Measurements from ENCODE around the gene SLC36A3. TPM values are rescaled to one million over a fixed set of nuclear protein-coding genes. Genes with fewer than 3 reads are reported as not detected.

The SLC36A3 gene
- total RNA-seq, 2 experiments from 2014 or later, result not detected

DNA sequence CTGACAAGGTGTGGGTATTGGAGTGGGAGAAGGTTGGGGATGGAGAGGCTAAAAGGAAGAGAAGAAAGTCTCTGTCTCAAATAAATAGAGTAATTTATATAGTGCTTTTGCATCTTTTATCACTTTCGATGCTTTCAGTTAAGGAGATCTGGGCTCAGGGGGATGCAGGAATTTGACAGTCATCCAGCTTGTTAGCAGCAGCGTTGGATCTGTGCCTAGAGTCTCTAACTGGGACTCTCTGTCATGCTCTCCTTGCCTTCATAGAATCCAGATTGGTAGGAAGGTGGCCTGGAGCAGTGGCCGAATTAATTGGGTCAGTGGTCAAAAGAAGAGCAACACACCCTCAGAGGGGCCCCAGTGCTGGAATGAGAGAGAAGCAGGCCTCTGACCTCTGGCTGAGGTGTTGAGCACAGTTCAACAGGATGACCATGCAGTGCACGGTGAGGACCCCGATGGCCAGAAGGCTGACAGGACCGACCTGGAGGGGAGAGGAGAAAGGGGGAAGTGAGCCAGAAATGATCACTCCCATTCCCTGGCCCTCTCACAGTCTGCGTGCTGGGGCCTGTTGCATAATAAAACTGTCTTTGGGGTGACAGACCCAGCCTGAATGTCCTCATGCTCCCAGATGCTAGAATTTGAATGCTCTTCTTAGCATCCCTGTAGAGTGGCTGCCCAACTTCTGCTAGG, 7.6 kb downstream of the SLC36A3 start:
- intact Hi-C loops (cut with micrococcal nuclease; ENCODE audit: unreplicated experiment), result no loop called here
- H3K27ac ChIP-seq (ENCODE audit: low read depth, low read length, poor library complexity, severe bottlenecking), result no peak overlapping the region
- no peaks in the 10 kb centered on the region for H4K20me1 ChIP-seq (ENCODE audit: insufficient read depth, low read length)
- H3K4me3 ChIP-seq (ENCODE audit: low read depth, low read length, poor library complexity, severe bottlenecking), result no peak overlapping the region
- no TSS peak for BruUV-seq (replicated peaks)
- H3K9me2 ChIP-seq (ENCODE audit: insufficient read depth, low read length), result no peaks in the 10 kb centered on the region
- POLR2A ChIA-PET, result no interaction called here
- H2AFZ ChIP-seq (ENCODE audit: low read length), result no peak overlapping the region
- TF ChIP-seq EZH2phosphoT487 (IDR thresholded peaks at IDR 0.05; ENCODE audit: borderline replicate concordance, low read depth, low read length), result no peak
- TF ChIP-seq, protein P1, sequence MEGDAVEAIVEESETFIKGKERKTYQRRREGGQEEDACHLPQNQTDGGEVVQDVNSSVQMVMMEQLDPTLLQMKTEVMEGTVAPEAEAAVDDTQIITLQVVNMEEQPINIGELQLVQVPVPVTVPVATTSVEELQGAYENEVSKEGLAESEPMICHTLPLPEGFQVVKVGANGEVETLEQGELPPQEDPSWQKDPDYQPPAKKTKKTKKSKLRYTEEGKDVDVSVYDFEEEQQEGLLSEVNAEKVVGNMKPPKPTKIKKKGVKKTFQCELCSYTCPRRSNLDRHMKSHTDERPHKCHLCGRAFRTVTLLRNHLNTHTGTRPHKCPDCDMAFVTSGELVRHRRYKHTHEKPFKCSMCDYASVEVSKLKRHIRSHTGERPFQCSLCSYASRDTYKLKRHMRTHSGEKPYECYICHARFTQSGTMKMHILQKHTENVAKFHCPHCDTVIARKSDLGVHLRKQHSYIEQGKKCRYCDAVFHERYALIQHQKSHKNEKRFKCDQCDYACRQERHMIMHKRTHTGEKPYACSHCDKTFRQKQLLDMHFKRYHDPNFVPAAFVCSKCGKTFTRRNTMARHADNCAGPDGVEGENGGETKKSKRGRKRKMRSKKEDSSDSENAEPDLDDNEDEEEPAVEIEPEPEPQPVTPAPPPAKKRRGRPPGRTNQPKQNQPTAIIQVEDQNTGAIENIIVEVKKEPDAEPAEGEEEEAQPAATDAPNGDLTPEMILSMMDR (conservative IDR thresholded peaks at IDR 0.05; ENCODE audit: low read length), result no peak
- H3K79me2 ChIP-seq (ENCODE audit: insufficient read depth, low read depth, low read length), result no peaks in the 10 kb centered on the region
- no peaks in the 10 kb centered on the region for H3K36me3 ChIP-seq (ENCODE audit: insufficient read depth, low read length)
- no peaks in the 10 kb centered on the region for H3K4me1 ChIP-seq (ENCODE audit: insufficient read depth, low read length, poor library complexity, severe bottlenecking)
- no peaks in the 10 kb centered on the region for H3K9me3 ChIP-seq (ENCODE audit: low read length)
- CTCF ChIA-PET (ENCODE audit: unreplicated experiment), result no interaction called here
- DNase-seq (ENCODE audit: low spot score), result no peak
- no peak overlapping the region for H3K4me2 ChIP-seq (ENCODE audit: low read length)

DNA sequence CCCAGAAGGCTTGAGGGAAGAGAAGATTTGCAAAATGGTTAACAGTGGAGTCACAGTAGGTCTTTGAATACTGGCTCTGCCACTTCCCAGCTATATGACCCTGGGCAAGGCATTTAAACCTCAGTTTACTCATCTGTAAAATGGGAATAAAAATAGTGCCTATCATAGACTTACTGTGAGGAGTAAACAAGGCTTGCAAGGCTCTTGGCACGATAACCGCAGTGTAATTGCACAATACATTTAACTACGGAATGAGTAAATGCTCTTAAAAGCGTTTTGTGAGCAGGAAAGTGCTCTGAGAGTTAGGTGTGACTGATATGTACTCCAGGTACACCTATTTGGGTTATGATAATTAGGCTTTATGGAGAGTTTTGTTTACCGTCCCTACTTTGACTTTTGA, 8.4 kb downstream of the SLC36A3 start:
- no peaks in the 10 kb centered on the region for H4K20me1 ChIP-seq (ENCODE audit: insufficient read depth, low read length)
- no peaks in the 10 kb centered on the region for H3K79me2 ChIP-seq (ENCODE audit: insufficient read depth, low read depth, low read length)
- H3K4me1 ChIP-seq (ENCODE audit: insufficient read depth, low read length, poor library complexity, severe bottlenecking), result no peaks in the 10 kb centered on the region
- H2AFZ ChIP-seq (ENCODE audit: low read length), result no peak overlapping the region
- H3K27ac ChIP-seq (ENCODE audit: low read depth, low read length, poor library complexity, severe bottlenecking), result no peak overlapping the region
- H3K9me3 ChIP-seq (ENCODE audit: low read length), result no peaks in the 10 kb centered on the region
- BruUV-seq (replicated peaks), result no TSS peak
- no peak overlapping the region for H3K4me3 ChIP-seq (ENCODE audit: low read depth, low read length, poor library complexity, severe bottlenecking)
- ChIA-PET POLR2A (no interaction called here), CTCF (ENCODE audit: unreplicated experiment) (no interaction called here)
- H3K4me2 ChIP-seq (ENCODE audit: low read length), result no peak overlapping the region
- no peaks in the 10 kb centered on the region for H3K36me3 ChIP-seq (ENCODE audit: insufficient read depth, low read length)
- no peaks in the 10 kb centered on the region; the same call in 1 of the 2 replicates for H3K9me2 ChIP-seq (ENCODE audit: insufficient read depth, low read length)
- DNase-seq (ENCODE audit: low spot score), result no peak
- intact Hi-C loops (cut with micrococcal nuclease; ENCODE audit: unreplicated experiment), result no loop called here
- TF ChIP-seq, protein P1 (conservative IDR thresholded peaks at IDR 0.05; ENCODE audit: low read length), result no peak
- TF ChIP-seq EZH2phosphoT487 (IDR thresholded peaks at IDR 0.05; ENCODE audit: borderline replicate concordance, low read depth, low read length), result no peak

- Histone ChIP-seq H2AFZ (ENCODE audit: low read length) (no peak overlapping the region), H3K4me3 (ENCODE audit: low read depth, low read length, poor library complexity, severe bottlenecking) (no peak overlapping the region), H3K4me2 (ENCODE audit: low read length) (no peak overlapping the region), H3K79me2 (ENCODE audit: insufficient read depth, low read depth, low read length) (no peaks in the 10 kb centered on the region), H3K9me3 (ENCODE audit: low read length) (no peaks in the 10 kb centered on the region), H3K27ac (ENCODE audit: low read depth, low read length, poor library complexity, severe bottlenecking) (no peak overlapping the region), H3K4me1 (ENCODE audit: insufficient read depth, low read length, poor library complexity, severe bottlenecking) (no peaks in the 10 kb centered on the region), H3K9me2 (ENCODE audit: insufficient read depth, low read length) (no peaks in the 10 kb centered on the region; the same call in 1 of the 2 replicates), H3K36me3 (ENCODE audit: insufficient read depth, low read length) (no peaks in the 10 kb centered on the region), H4K20me1 (ENCODE audit: insufficient read depth, low read length) (no peaks in the 10 kb centered on the region)
- BruUV-seq (replicated peaks), result no TSS peak
- DNase-seq (ENCODE audit: low spot score), result no peak
- POLR2A ChIA-PET, result no interaction called here
- TF ChIP-seq EZH2phosphoT487 (IDR thresholded peaks at IDR 0.05; ENCODE audit: borderline replicate concordance, low read depth, low read length), result no peak
- TF ChIP-seq, protein P1 (conservative IDR thresholded peaks at IDR 0.05; ENCODE audit: low read length), result no peak
- intact Hi-C loops (cut with micrococcal nuclease; ENCODE audit: unreplicated experiment), result no loop called here
- CTCF ChIA-PET (ENCODE audit: unreplicated experiment), result interaction anchor here (0.7 kb wide), 1 partner anchor 1101 kb away, joined by 5 read pairs; no protein-coding TSS in a partner anchor
Measured at GRCh38 chr5:151293624-151294023, 9.9 kb downstream of the SLC36A3 start.

Measured in OCI-LY7 (cell line).